GM21390 (cell line): ENCODE results near the gene SPIRE2.
"Not testable (repeated sequence)": the region's sequence is repeated elsewhere in the genome, so short reads cannot be mapped to it uniquely, and the experiment has no call there.

Source experiments
- ATAC-seq: cut with Tn5 transposase; IDR thresholded peaks from one replicate; pipeline ENCODE4 v1.9.1; 2021; ENCODE audit not compliant: unreplicated experiment

Gene SPIRE2

DNA sequence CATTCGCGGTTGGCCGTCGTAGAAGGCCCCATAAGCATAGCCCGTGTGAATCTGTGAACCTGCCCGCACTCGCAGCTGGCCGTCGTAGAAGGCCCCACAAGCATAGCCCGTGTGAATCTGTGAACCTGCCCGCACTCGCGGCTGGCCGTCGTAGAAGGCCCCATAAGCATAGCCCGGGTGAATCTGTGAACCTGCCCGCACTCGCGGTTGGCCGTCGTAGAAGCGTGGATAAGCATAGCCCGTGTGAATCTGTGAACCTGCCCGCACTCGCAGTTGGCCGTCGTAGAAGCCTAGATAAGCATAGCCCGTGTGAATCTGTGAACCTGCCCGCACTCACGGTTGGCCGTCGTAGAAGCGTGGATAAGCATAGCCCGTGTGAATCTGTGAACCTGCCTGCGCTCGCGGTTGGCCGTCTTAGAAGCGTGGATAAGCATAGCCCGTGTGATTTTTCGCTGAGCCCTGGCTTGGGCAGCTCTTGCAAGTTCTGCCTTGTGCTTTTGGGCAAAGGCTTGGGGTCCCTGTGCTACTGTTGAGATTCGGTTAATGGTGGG, 6.6 kb downstream of the SPIRE2 start:
- not testable (repeated sequence) for ATAC-seq

DNA sequence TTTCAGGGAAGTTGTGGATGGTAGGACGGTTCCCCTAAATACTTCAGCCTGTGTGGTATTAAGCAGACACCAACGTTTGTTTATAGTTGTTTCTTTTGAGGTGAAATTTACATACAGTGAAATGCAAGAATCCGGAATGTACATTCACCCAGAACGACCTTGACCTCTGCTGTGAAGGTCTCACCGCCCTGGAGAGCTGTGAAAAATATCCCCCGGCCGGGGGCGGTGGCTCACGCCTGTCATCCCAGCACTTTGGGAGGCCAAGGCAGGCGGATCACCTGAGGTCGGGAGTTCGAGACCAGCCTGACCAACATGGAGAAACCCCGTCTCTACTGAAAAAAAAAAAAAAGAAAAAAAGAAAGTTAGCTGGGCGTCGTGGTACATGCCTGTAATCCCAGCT, 8.2 kb downstream of the SPIRE2 start:
- not testable (repeated sequence) for ATAC-seq

DNA sequence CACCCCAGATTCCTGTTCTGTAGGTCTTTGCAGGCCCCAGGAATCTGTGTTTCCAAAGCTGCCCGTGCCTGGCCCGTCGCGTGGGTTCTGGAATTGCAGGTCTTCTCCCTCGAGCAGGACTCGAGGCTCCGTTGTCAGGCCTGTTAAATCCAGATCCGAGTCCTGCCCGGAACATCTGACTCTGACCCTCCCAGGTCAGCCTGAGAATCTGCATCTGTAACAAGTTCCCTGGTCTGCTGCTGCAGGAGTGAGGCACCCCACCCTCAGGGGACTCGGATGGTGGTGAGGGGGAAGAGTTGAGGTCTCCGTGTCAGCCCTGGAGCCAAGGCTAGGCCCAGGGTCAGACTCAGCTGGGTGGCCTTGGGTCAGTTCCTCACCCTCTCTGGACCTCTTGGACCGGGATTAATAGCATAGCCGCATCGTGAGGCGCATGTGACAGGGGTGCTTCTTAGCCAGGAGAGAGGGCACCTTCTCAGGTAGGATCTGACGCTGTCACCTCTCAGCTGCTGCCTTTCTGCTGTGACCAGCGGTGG, 8.8 kb downstream of the SPIRE2 start:
- no peak for ATAC-seq

DNA sequence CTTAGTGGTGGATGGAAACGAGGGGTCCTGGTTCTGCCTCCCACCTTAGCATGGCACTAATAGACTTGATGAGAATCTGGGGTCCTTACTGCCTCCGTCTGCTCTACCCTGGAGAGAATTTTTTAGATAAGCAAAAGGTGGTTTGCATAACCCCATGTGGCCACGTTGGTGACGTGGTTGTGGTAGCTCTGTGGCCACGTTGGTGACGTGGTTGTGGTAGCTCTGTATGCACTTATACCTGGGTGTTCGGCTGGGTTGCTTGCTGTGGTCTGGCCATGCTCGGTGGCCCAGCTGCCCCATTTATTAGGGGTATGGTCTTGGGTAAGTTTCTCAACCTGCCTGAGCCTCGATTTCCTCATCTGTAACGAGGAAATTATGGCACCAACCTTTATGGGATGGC, 13.0 kb downstream of the SPIRE2 start:
- ATAC-seq, result no peak

DNA sequence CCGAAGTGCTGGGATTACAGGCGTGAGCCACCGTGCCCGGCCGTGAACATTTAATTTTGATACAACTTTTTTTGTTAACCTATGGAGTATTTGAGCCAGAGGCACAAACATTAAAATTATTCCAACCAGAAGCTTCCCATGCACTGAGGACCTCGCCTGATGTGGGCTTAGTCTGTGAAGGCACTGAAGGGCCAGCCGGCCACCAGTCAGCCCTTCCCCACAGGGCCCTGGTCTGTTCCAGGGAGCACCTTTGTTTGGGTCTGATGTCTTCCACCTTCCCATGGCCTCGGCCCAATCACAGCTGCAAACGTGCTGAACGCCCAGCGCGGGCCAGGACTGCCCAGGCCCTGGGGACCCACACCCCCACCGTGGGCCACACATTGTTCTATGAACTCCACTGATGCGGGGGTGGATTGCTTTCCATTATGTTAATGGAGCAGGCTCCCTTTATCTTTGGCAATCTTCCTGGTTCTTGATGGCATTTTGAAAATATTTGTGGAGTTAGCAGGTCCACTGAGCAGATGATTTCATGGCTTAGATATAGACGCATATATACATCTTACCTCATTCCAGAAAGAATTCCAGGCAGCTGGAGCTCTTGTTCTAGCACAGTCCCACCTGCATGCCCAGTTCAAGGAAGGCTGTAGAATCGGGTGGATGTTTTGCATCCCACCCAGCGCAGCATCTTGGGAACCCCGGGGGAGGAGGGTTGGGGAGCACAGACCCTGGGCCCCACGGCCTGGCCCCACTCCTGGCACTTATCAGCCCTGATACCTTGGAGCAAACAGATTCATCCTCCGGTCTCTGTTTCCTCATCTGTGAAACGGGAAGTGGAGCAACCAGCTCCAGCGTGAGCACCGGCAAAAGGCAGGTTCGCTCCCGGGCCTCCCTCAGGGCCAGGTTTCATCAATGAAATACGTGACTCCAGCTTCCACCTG, 14.5 kb downstream of the SPIRE2 start:
- ATAC-seq, result no peak

DNA sequence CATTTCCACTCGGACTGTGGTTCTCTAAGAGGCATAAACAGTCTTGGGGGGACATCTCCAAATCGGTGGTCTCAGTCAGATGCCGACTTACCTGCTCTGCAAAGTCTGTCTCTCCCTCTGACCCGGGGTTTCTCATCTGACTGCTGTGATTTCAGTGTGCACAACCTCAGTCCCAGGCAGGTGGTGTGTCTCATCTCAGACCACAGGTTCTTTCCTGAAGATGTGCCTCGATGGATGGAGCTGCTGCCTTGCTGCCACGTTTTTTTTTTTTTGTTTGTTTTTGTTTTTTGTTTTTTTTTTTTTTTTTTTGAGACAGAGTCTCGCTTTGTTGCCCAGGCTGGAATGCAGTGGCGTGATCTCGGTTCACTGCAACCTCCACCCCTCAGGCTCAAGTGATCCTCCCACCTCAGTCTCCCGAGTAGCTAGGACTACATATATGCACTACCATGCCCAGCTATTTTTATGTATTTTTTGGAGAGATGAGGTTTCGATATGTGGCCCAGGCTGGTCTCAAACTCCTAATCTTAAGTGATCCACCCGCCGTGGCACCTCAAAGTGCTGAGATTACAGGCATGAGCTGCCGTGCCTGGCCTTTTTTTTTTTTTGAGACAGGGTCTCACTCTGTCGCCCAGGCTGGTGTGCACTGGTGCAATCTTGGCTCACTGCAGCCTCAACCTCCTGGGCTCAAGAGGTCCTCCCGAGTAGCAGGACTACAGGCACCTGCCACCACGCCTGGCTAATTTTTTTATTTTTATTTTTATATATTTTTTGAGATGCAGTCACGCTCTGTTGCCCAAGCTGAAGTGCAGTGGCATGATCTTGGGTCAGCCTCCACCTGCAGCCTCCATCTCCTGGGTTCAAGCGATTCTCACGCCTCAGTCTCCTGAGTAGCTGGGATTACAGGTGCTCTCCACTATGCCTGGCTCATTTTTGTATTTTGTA, 15.4 kb downstream of the SPIRE2 start:
- no peak for ATAC-seq

DNA sequence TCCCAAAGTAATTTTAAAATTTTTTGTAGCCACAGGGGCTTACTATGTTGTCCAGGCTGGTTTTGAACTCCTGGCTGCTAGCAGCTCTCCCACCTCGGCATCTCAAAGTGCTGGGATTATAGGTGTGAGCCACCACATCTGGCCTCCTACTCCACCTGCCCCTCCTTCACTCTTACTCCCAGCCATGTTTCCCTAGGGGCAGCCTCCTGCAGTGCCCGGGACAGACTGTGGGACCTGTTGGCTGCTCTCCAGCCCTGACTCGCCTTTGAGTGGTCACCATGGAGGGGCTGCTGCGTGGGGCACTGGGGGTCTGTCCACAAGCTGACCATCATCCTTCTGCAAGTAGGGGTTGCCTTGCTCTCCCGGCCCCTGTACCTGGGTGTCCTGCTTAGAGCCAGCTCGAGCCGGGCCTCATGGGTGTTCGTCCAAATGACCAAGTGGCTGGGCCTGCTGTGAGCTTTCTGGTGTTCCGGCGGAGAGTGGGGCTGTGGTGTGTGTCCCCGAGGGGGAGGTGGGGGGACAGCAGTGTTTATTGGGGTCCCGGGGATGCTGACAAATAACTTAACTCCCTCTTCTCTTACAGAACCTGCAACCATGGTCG, 16.6 kb downstream of the SPIRE2 start:
- ATAC-seq, result no peak

DNA sequence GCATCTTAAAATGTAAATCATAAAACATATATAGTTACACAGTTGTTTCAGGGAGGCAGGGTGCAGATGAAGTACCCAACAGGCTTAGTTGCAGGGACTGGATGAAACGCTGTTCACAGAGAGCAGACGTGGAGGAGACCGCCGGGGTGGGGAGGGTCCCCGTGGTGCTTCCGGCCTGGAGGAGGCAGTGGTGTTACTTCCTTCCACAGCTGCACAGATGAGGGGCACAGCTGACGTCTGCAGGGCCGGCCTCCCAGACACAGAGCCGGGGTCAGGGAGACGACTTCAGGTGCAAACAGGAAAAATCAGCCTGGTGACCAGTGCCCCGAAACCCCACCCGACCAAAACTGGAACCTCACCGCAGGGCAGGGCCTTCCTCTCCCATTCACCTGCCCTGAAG, 17.1 kb downstream of the SPIRE2 start:
- ATAC-seq, result no peak

DNA sequence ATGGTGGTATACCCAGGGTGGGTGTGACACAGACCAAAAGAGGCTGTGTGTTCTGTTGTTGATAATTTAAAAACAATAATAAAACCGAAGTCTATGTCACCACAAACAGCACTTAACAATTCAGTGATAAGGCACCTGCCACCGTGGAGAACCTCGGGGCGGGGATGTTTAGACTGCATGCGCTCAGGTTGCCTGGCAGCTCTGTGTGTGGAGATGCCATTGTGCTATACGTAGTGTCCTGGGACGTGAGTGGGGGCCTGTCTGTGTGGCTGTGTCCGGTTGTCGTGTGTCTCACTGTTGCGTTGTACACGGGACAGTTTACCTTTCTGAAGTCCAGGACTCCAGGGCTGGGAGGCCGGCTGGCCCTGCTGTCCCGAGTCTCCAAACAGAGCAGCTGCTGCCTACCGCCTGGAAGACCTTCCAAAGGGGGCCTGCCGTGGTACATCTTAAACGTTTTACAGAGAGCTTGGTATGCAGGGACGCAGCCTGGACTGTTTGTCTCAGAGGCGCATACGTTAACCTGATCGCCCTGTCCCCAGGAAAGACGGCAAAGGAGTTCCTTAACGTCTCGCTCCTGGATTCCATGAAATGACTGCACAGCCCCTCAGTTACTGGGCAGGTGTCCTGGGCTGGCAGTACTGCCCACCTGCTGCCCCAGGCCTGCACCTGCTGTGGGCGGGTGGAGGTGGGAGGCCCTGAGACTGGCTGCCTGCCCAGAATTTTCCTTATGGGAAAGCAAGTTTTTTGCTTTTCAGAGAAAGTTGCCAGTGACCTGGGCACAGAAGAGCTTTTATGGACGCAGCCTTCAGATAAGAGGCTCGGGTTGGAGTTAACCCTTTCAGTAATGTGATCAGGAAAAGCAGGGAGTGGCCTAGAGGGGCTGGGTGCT, 19.0 kb downstream of the SPIRE2 start:
- ATAC-seq, result no peak

DNA sequence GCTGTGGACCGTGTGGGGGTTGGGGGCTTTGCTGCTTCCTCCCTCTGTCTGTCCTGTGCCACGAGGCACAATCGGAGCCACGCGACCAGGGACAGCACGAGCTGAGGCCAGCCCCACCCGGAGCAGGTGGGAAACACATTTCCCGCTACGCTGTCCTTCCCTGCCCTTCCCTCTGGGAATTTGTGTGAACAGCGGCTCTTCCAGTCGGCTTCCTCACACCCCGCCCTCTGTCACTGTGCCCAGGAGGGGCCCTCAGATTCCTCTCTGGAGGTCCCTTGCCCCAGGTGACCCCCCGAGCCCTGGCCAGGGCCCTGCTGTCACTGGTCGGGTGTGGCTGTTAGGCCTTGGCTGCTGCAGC, 19.6 kb downstream of the SPIRE2 start:
- no peak for ATAC-seq

DNA sequence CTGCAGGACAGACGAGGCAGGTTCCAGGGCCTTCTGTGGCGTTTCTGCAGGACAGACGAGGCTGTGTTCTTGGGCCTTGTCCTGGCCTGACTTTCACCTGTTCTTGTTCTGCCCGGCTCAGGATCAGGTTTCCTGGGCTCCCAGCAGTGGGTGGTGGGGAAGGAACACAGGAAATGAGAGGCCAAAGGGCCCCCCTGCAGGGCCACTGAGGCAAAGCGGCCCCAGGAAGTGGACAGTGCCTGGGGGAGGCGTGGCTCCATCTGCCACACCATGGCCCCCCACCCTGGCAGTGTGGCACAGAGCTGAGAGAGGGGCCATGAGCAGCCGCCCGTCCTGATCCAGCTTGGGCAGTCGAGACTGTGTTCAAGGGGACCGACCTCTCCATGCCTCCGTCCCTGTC, 20.7 kb downstream of the SPIRE2 start:
- ATAC-seq, result no peak

DNA sequence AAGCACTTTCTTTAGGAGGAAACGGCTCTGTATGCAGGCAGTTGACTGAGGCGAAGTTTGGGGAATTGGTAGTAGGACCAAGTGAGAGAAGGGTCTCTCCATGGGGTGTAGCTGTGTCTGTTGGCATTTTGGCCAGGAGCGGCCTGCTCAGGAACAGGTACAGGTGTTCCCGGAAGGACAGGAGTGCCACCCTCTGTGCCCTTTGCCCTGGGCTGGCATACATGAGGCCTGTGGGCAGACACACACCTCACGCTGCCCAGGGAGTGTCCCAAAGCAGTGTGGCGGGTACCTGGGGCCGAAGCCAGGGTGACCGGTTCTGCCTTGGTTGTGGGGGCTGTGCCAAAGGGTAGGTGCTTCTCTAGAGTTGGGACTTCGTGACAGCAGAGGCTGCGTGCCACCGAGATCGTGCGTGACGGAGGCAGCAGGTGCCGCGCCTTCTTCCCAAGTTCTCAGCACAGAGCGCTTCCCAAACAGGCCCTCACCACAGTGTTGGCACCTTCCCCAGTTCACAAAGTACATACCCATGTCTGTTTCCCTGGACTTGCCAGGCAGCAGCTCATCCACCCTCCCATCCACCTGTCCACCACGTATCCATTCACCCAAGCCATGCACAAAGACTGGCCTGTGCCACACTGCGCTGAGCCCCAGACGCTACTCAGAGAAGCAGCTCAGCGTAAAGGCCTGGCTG, 25.2 kb downstream of the SPIRE2 start:
- no peak for ATAC-seq

DNA sequence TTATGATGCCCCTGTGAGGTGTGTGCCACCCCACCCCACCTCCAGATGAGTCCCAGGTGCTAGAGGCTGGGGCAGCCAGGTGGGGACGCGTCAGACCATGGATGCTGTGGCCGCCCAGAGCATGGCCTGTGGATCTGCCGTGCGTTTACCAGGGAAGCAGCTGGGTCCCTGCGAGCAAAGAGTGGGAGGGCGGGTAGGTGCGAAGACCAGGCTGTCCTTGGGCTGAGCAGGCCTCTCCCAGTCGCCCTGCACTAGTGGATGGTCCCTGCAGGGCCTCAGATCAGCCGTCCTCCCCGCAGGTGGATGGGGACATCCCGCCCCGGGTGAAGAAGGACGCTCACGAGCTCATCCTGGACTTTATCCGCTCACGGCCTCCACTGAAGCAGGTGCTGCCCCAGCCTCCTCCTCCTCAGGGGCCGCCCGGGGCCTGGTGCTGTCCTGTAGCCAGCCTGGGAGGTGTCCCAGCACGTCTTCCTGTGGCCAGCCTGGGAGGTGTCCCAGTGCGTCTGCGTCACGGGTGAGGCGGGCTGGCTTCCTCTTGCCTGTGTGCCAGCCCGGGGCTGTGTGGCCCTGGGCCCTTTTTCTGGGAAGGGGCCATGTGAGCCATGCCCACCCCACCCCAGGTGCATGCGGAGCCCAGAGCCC, 27.1 kb downstream of the SPIRE2 start:
- no peak for ATAC-seq

DNA sequence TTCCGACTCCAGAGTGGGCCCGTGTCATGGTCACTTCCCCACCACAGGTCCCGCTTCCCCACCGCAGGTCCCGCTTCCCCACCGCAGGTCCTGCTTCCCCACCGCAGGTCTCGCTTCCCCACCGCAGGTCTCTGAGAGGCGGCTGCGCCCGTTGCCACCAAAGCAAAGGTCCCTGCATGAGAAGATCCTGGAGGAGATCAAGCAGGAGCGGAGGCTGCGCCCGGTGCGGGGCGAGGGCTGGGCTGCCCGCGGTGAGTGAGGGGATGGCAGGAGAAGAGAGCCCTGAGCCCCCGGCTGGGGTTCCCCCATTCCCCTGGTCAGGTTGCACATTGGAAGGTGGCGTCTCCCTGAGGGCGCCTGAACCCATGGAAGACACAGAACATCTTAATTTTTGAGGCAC, 27.7 kb downstream of the SPIRE2 start:
- no peak for ATAC-seq

DNA sequence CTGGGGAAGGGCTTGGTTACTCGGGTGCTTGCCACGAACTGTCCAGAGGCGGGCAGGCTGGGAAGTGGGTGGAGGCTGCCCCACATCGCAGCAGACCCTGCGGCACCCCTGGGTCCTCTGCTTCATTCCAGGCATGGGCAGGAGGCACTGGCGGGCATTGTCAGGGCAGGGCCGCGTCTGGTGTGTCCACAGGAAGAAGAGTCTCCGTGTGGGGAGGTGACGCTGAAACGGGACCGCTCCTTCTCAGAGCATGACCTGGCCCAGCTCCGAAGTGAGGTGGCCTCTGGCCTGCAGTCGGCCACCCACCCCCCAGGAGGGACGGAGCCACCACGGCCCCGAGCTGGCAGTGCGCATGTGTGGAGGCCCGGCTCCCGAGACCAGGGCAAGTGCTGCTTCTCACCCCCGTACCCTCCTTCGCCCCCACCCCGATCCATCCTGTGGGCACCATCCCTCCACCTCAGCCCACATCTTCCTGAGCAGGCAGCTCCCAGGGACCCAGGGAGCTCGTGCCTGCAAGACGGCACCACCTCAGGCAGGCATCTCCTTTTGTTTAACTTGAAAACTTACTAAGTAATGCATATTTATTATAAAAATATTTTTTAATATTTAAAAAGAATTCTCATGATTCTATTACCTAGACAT, 30.8 kb downstream of the SPIRE2 start:
- no peak for ATAC-seq

DNA sequence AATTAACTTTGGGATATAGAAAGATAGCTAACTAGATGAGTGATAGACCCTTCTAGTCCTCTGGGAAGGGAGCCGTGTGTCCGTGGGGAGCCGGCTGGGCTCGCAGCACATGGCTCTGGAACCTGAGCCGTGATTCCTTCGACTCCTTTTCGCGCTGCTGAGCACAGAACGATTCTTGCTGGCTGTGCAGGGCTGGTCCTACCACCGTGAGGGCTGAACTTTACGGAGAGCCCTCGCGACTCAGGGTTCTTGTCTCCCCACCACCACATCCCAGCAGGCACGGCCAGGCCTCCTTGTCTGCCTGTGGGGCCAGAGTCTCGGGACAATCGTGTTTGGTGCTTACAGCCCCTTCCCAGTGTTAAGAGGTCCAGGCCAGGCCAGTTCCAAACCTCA, 31.3 kb downstream of the SPIRE2 start:
- ATAC-seq, result no peak

DNA sequence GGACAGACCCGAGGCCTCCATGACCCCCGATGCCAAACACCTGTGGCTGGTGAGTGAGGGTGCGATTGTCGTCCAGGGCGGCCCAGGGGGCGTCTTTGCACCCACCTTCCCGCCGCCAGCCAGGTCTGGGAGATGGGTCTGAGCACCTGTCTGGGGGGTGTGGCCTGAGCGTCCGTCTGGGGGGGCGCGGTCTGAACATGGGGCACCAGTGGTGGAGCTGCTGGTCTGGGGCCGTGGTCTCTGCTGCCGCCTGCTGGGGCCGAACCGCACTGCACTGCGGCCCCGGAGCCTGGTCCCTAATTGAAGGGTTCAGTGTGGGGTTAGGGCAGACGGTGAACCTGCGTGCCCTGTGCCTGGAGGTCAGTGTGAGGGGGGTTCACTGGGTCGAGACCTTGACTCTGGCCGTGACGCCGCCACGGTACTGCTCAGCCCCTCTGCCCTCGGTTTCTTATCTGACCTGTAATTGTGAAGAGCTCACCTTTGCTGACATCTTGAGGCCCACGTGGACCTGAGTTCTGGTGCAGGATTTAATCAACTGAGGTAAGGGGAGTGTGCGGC, 32.6 kb downstream of the SPIRE2 start:
- ATAC-seq, result no peak

DNA sequence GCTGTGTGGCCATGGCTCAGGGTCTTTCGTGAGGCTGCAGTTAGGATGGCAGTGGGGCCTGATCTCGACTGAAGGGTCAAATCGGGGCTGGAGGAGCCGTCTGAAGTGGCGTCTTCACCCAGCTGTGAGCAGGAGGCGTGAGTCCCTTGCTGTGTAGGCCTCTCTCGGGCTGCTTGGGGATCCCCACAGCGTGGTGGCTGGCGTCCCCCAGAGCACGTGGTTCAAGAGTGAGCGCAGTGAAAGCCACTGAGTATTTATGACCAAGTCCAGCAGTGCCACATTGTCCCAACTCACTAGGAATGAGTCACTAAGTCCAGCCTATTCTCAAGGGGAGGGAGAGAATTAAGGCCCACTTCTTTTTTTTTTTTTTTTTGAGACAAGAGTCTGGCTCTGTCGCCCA, 33.4 kb downstream of the SPIRE2 start:
- no peak for ATAC-seq
